Type B pancreatic cell (in vitro differentiated cells): Measurements from ENCODE around the gene MTG2. TPM values are rescaled to one million over a fixed set of nuclear protein-coding genes. Genes with fewer than 3 reads are reported as not detected.

ENCODE experiments used
- DNase-seq: peaks from one replicate; pipeline ENCODE4 v3.0.0; 2021; ENCODE audit warnings: mixed read lengths; ENCODE audit not compliant: unreplicated experiment; ENCODE audit errors: extremely low spot score
- H3K27ac Mint-ChIP-seq: 2 replicates; pipeline ENCODE4 v1.8.0; 2021; ENCODE audit warnings: mild to moderate bottlenecking, mixed read lengths
- H3K27me3 Mint-ChIP-seq: 2 replicates; pipeline ENCODE4 v1.8.0; 2021; ENCODE audit warnings: mixed read lengths
- H3K36me3 Mint-ChIP-seq: 2 replicates; pipeline ENCODE4 v1.8.0; 2021; ENCODE audit warnings: mixed read lengths
- H3K4me1 Mint-ChIP-seq: one replicate; pipeline ENCODE4 v1.8.0; 2021; ENCODE audit warnings: mixed read lengths; ENCODE audit not compliant: unreplicated experiment
- H3K4me3 Mint-ChIP-seq: 2 replicates; pipeline ENCODE4 v1.8.0; 2021; ENCODE audit warnings: mild to moderate bottlenecking, mixed read lengths
- H3K9me3 Mint-ChIP-seq: 2 replicates; pipeline ENCODE4 v1.8.0; 2021; ENCODE audit warnings: mixed read lengths
- total RNA-seq: library from RNA; stranded (reverse); gene quantifications from 2 replicates; pipeline ENCODE4 v1.2.1, GENCODE V29; 2021; ENCODE audit warnings: low replicate concordance
- TF ChIP-seq, protein P1 (sequence below): fragments of 200-600 bp; sonication (generic); conservative IDR thresholded peaks from 2 replicates; pipeline ENCODE4 v1.5.0; 2021; ENCODE audit warnings: antibody characterized with exemption, mild to moderate bottlenecking

The MTG2 gene
- total RNA-seq, 1 donor from 2014 or later, result 37.4 TPM

DNA sequence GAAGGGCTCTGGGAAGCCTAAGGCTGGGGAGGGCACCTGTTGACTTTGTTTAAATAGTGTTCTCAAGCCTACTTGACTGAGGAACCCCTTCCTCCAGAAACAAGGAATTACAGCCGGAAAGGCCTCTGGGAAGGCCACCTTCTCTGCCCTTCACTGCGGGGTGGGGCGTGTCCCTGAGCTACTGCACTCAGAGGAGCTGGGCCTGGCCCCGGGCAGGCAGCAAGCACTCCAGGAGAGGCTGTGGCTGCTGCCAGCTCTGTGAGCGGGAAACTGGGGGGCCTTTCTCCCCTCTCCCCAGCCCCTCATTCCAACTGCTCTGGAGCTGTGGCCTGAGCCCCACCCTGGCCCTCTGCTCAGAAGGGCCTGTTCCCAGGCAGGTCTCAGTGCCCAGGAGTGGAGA, 51.5 kb downstream of the MTG2 start:
- H3K36me3 Mint-ChIP-seq, result no peaks in the 10 kb centered on the region
- H3K4me3 Mint-ChIP-seq, result no peak overlapping the region
- DNase-seq, result no peak
- no peaks in the 10 kb centered on the region for H3K9me3 Mint-ChIP-seq
- peaks cover 5% of the 10 kb centered on the region for H3K4me1 Mint-ChIP-seq
- H3K27me3 Mint-ChIP-seq, result no peaks in the 10 kb centered on the region
- TF ChIP-seq, protein P1, sequence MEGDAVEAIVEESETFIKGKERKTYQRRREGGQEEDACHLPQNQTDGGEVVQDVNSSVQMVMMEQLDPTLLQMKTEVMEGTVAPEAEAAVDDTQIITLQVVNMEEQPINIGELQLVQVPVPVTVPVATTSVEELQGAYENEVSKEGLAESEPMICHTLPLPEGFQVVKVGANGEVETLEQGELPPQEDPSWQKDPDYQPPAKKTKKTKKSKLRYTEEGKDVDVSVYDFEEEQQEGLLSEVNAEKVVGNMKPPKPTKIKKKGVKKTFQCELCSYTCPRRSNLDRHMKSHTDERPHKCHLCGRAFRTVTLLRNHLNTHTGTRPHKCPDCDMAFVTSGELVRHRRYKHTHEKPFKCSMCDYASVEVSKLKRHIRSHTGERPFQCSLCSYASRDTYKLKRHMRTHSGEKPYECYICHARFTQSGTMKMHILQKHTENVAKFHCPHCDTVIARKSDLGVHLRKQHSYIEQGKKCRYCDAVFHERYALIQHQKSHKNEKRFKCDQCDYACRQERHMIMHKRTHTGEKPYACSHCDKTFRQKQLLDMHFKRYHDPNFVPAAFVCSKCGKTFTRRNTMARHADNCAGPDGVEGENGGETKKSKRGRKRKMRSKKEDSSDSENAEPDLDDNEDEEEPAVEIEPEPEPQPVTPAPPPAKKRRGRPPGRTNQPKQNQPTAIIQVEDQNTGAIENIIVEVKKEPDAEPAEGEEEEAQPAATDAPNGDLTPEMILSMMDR, result no peak
- H3K27ac Mint-ChIP-seq, result no peak overlapping the region

DNA sequence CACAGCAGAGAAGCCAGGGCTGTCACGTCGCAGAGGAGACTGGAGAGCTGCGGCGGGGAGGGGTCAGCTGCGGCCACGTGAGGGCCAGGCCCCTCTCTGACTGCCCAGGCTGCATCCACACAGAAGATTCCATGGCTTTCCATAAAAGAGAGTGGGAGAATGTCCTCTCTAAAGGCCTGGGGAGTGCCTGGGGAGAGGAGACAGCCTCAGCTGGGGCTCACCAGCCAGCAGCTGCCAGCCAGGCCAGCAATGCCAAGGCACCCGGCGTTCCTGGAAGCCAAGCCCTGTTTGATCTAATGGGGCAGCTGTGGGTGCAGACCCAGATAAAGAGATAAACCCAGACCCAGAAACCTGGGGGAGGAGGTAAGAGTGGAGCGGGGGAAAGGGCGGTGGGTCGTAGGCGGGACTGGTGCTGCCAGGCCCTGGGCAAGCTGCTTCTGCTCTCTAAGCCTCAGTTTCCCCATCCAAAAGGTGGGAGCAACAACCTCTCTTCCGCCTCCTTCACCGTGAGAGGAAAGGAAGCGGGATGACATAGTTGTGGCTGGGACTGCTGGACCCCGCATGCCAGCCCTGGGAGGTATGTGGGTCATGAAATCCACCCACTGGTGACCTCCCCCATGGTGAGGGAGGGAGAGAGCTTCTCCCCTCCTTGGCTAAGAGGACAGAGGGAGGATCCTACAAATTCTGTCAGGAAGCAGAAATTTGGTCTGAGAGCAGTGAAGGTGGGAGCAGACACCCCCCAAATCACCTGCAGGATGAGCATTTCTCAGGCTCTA, 52.4 kb downstream of the MTG2 start:
- no peak overlapping the region for H3K4me3 Mint-ChIP-seq
- H3K27ac Mint-ChIP-seq, result no peak overlapping the region
- TF ChIP-seq, protein P1, result no peak
- no peaks in the 10 kb centered on the region for H3K36me3 Mint-ChIP-seq
- H3K9me3 Mint-ChIP-seq, result no peaks in the 10 kb centered on the region
- DNase-seq, result no peak
- peaks cover 5% of the 10 kb centered on the region for H3K4me1 Mint-ChIP-seq
- no peaks in the 10 kb centered on the region for H3K27me3 Mint-ChIP-seq

- Mint-ChIP-seq H3K9me3 (no peaks in the 10 kb centered on the region), H3K36me3 (no peaks in the 10 kb centered on the region), H3K27me3 (no peaks in the 10 kb centered on the region), H3K27ac (no peak overlapping the region), H3K4me1 (peaks cover 5% of the 10 kb centered on the region), H3K4me3 (no peak overlapping the region)
- TF ChIP-seq, protein P1, result no peak
- no peak for DNase-seq
These were observed 52.9 kb downstream of the MTG2 start for GRCh38 chr20:62235777-62236157.

- Mint-ChIP-seq H3K36me3 (no peaks in the 10 kb centered on the region), H3K27me3 (no peaks in the 10 kb centered on the region), H3K4me1 (peaks cover 5% of the 10 kb centered on the region), H3K27ac (no peak overlapping the region), H3K9me3 (no peaks in the 10 kb centered on the region), H3K4me3 (no peak overlapping the region)
- TF ChIP-seq, protein P1, result no peak
- no peak for DNase-seq
These were observed 53.4 kb downstream of the MTG2 start for GRCh38 chr20:62236200-62236599.

DNA sequence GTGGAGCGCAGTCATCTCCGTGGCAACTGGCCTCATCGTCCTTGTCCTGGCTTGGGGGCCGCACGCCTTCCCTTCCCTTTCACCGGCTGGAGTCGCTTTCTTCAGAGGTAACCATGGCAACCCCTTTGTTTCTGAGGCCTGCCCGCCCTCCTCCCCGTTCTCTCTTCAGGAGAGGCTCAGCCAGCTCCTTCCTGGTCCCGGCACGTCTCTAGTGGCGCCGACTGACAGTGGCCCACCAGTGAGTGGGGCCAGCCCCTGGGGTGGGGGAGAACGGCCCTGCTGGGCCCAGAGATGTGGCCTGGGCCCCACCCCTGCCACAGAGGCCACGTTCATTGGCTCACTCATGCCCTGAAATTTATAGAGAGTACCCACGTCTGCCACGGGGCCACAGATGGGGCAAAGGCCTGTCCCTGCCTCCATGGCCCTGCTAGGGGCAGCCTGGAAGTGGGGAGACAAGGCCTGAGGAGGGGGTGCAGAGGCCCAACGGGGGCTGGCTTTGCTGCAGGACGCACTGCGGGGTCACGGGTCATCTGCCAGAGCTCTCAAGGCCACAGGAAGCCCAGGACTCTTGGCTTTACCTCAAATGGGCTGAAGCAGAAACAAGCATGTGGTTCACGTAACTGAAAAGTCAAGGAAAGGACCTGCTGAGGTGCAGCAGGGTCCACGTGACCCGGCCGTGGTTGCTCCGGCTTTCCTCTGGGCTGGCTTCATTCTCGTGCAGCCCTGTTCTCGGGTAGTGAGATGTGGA, 54.1 kb downstream of the MTG2 start:
- no peaks in the 10 kb centered on the region for H3K27me3 Mint-ChIP-seq
- H3K4me3 Mint-ChIP-seq, result no peak overlapping the region
- H3K4me1 Mint-ChIP-seq, result peaks cover 12% of the 10 kb centered on the region
- H3K27ac Mint-ChIP-seq, result no peak overlapping the region
- no peak for DNase-seq
- H3K9me3 Mint-ChIP-seq, result no peaks in the 10 kb centered on the region
- no peaks in the 10 kb centered on the region for H3K36me3 Mint-ChIP-seq
- TF ChIP-seq, protein P1, result no peak
